Measurements from ENCODE around the gene C11orf71.

C11orf71 gene, protein sequence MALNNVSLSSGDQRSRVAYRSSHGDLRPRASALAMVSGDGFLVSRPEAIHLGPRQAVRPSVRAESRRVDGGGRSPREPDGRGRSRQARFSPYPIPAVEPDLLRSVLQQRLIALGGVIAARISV

DNA sequence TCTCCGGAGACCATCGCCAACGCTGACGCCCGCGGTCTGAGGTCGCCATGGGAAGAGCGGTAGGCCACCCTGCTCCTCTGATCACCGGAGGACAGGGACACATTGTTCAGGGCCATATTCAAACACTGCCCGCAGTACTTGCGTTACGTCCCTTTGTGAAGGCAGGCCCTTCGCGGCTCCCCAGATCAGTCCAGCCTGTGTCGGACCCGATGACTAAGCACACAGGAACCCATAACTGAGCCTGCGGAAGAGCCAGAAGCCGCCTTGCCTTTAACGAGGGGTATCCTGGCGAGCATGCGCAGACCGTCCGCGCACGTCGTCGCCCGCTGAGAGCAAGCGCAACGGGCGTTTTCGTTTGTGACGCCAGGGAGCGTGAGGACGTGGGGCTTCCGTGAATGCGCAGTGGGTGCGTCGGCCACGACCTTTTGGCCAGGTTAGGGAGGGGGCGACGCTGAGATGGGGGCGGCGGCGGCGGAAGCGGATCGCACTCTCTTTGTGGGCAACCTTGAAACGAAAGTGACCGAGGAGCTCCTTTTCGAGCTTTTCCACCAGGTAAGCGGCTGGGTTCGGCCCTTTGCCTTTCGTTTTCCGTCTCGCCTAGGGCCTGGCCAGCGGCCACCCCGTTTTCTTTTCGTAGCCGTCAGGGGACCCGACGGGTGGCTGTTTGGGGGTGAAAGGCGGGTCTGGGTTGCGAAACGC lies at the start of gene C11orf71, which contains the start of gene RBM7:
C11orf71 (minus strand) TSS at position 296 of the 699 bp plus-strand sequence; CDS start at position 116, 180 bp downstream.
RBM7 (plus strand) TSS at position 451 of the 699 bp plus-strand sequence; CDS start at position 457, 6 bp downstream.
- DNase-seq (ENCODE audit: low read depth in 2 of 2) = peak; percentile 95 to 97

DNA sequence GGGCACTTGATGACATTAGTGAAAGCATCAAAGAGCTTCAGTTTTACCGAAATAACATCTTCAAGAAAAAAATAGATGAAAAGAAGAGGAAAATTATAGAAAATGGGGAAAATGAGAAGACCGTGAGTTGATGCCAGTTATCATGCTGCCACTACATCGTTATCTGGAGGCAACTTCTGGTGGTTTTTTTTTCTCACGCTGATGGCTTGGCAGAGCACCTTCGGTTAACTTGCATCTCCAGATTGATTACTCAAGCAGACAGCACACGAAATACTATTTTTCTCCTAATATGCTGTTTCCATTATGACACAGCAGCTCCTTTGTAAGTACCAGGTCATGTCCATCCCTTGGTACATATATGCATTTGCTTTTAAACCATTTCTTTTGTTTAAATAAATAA lies 49.5 kb upstream of the C11orf71 start:
- no peak for DNase-seq (ENCODE audit: low read depth in 2 of 2)

DNA sequence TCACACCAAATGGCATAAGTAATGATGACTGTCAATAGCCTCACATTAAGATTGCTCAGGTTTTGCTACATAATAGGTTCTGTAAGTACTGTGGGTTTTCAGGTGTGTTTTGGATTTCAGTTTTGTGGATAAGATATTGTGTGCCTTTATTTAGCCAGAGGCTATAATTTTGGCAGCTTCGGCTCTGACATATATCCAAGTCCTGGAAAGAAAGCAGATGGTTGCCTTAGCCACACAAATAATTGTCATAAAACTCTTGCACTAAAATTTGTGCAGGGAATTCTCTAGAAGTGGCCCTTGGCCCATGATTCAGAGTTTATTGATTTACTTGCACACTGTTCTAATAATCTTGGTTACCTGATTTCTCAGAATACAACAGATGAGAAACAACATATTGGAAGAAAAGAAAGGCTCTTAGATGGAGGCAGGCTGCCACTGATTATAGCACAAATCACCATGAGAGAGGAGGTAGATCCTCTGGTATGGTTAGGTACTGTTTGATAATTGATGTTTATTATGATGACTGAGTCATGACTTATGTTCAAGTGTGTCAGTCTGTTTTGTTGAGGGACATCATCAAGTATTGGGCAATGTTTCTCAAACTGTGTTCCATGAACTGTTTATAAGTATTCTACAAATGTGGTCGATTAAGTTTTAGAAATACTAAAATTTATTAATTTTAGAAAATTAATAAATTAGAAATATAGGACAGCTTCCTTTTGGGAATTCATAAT lies 48.6 kb upstream of the C11orf71 start:
- no peak for DNase-seq (ENCODE audit: low read depth in 2 of 2)

DNA sequence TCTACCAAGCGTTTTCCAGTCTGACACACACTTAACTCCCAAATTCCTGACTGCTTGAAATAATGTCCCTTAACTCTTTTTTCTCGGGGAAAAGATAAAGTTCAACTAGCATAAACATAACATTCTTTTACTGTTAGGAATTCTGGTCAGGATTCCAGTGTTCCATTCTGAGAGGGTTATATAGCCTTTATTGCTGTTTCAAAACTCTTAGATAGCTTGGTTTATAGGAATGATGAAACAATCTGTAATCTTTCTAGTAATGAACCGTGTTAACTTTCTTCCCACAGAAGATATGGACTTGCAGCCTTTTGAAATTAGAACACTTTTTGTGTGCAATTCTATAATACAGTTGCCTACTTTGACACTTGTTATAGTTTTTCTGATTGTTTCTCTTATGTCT lies 47.6 kb upstream of the C11orf71 start:
- DNase-seq (ENCODE audit: low read depth in 2 of 2) = no peak

DNA sequence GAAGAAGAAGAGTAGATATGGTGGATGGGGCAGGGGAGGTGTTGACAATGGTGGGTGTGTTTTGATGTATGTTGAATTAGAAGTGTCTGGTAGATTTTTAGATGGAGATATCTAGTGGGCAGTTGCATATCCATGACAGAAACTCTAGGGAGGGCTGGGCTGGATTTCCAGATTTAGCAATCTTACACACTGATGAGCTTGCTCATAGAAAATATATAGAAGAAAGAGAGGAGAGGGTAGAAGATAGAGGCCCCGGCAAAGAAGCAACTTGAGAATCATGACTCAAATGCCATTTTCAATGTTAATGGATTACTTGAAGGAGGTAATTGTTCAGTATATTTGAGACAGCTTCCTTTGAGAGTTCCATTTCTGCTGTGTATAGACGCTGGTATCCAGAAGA lies 47.1 kb upstream of the C11orf71 start:
- no peak for DNase-seq (ENCODE audit: low read depth in 2 of 2)

DNA sequence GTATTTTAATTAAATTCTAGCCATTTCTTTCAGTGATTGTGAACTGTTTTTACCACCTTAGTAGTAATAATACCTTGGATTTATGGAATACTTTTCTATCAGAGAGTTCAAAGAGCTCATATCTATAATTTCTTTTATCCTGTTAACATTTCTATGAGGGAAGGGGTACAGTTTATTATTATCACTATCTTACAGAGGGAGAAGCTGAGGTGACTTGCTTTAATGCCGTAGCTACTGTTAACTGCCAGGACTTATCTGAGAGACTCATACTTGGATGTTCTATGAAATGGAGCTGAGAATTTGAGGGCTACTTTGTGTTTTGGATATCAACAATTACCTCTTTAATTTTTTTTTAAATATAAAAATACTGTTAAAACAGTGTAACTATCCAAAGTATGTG lies 42.2 kb upstream of the C11orf71 start:
- DNase-seq (ENCODE audit: low read depth in 2 of 2) = no peak

DNA sequence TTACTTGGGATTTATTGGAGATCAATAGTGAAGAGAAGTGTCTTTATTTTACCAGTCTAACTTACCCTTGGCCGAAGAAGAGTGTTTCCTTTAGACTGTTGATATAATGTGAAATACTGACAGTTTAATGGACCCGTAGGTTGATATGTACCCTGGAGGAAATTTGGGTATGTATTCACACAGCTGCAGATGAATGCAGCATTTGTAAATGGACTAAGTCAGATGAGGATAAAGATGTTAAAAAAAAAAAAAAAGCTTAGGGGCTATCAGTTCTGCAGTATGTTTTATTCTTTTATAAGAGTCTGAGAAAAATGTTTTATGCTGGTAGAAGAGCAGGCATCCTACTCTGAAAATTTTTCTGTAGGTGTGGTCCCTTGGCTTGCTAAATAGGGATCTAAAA lies 41.6 kb upstream of the C11orf71 start:
- no peak for DNase-seq (ENCODE audit: low read depth in 2 of 2)

DNA sequence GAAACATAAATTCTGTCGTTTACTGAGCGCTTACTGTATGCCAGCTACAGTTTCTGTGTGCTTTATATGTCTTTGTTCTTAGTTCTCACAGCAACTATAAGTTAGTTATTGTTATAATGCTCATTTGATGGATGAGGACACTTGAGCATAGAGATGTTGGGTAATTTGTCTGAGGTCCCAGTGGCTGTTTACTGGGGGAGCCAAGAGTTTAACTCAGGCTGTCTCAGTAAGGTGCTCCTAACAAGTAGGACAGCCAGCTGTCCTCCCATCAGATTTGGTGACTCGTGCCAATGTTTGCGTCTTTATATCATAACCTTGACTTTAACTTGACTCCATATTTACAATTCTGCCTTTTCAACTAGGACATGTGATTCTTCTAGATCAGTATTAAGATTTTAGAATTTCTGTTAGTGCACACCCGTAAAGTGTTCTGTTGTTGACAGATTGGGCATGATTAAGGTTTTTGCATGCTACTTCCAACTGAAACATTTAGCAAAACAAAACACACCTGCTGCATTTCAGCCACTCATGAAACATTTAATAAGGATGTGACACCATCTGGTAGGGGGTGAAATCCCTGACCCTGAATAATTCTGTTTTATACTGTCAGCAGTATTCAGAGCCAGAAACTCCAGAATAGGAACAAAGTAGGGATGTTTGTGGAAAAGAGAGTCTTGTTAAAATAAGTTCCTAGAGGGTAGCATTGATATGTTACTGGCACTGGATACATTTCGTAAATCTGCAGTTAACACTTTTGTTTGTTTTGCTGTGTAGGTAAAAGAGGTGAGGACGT lies 40.9 kb upstream of the C11orf71 start:
- DNase-seq (ENCODE audit: low read depth in 2 of 2) = no peak

DNA sequence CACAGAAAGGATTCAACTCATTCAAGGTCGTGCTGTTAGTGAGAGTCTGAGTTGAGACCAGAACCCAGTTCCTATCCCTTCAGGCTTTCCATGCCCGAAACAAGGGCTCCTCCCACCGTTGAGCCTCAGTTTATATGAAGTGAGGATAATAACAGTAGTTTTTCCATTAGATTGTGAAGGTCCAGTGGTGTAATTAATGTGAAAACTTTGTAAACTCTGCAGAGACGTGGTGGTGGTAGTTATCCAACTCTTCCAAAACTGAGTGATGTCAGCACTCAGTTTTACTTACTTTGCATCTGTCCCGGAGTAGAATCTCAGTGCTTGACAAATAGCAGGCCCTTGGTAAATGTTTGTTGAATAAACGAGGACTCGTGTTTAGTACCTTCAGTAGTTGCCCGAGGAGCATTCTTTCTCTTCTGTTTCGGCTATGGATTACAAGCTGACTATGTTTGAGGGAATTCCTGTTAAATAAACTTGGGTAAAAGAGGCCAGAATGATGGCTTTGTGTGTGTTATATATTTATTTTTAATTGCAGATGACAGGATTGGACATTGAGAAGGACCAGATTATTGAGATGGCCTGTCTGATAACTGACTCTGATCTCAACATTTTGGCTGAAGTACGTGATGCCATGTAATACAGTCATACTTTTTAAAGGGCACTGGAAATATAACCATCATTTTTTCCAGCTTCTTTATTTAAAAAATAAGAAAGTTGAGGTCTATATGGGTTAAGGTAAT lies 40.0 kb upstream of the C11orf71 start:
- no peak for DNase-seq (ENCODE audit: low read depth in 2 of 2)

DNA sequence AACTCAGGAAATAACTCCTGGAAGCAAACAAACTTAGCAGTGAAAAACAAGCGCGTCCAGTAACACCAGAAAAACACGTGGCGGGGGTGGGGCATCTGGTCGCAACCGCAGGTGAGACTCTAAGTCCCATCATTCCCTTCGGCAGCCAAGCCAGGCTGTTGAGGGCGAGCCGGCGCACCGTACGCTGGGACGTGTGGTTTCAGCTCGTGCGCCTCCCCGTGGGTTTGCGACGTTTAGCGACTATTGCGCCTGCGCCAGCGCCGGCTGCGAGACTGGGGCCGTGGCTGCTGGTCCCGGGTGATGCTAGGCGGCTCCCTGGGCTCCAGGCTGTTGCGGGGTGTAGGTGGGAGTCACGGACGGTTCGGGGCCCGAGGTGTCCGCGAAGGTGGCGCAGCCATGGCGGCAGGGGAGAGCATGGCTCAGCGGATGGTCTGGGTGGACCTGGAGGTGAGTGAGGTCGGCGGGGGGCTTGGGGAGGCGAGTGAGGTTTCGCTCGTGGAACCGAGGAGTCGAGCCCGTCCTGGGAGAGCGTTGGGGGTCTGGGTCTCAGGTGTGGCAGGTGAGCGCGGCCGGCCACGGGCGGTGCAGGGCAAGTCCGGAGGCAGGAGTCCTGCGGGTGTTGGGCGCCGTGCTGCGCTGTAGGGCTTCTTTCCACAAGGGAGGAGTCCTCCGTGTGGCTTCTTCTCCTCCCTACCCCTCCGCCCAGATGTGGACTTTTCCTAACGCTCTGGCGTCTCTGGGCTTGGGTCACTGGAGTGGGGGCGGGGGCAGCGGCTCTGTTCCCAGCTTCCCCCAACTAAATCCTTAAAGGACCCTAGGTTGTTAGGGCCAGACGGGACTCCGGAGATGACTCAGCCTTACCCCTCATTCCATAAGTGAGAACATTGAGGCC lies 39.2 kb upstream of the C11orf71 start, which contains the start of gene REXO2:
REXO2 (plus strand) TSS at position 239 of the 892 bp plus-strand sequence; CDS start at position 301, 62 bp downstream.
- DNase-seq (ENCODE audit: low read depth in 2 of 2) = peak; percentile 86 to 92

DNA sequence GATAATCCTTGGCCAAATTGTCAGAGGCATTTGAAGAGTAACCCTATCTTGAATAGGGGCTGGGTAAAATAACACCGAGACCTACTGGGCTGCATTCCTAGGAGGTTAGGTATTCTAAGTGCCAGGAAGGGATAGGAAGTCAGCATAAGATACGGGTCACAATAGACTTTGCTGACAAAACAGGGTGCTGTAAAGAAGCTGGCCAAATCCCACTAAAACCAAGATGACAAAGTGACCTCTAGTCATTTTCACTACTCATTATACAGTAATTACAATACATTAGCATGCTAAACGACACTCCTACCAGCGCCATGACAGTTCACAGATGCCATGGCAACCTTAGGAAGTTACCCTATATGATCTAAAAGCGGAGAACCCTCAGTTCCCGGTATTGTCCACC lies 38.0 kb upstream of the C11orf71 start:
- DNase-seq (ENCODE audit: low read depth in 2 of 2) = no peak

DNA sequence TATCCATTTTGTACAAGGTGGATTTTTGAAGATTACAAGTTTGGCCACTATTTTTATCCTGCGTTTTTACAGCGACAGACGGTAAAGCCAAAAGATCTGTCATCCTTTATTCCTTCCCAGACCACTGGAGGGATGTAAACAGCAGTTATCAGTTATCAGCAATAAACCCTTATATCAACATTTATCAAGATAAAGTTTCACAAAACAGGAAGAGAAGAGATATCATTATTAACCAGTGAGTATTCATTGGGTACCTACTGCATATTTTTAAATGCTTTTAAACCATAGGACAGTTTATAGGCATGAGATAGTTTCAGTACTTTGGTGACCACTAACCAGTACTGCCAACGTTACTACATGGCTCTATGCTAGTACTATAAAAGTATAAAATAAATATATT lies 33.1 kb upstream of the C11orf71 start:
- no peak for DNase-seq (ENCODE audit: low read depth in 2 of 2)

DNA sequence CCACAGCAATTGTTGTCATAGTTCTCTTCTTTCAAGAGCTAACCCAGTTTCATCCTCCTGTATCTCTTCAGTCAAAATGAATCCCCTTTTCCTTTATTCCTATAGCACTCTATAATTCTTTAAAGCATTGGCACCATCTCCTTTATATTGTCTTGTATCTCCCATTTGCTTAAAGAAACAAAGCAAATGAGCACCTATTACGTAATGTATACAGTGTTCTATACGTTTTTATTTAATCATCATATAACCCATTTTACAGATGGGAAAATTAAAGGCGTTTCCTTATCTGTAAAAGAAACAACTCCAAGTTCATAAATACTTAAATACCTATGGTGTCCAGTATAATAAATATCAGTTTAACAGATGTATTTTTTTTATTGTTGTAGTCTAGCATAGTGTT lies 32.6 kb upstream of the C11orf71 start:
- no peak for DNase-seq (ENCODE audit: low read depth in 2 of 2)

DNA sequence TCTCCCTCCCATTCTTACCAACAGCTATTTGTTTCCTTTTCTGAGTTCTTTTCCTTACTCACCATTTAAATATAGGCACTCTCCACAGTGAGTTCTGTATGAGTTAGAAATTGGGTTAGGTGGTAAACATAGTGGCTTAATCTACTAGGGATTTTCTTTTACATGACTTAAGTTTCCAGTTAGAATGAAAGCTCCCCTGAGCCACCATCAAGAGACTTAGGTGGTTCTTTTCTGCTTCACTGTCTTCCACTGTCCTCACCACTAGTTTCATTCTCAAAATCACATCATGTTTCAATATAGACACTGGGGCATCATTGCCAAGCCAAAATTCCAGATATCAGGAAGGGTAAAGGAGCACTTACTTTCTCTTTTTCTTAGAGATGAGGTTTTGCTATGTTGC lies 30.0 kb upstream of the C11orf71 start:
- no peak for DNase-seq (ENCODE audit: low read depth in 2 of 2)

DNA sequence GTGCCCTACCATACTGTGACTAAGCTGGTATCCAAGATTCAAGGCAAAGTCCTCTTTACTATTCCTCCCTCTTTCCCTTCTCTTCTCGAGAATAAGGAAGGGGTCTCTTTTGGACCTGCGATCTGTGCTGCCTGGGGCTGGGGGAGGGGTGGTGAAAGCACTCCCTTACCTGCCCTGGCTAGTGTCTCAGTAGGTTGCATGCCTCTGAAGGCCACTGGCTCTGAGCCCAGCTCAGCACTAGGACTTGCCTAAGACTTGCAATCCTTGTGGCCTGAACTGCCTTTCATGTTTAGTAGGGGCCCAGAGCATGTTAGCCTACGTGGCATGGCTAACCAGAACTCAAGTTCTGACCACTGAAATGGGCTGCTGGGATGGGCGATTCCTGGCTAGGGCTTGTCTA lies 26.0 kb upstream of the C11orf71 start:
- no peak for DNase-seq (ENCODE audit: low read depth in 2 of 2)

DNA sequence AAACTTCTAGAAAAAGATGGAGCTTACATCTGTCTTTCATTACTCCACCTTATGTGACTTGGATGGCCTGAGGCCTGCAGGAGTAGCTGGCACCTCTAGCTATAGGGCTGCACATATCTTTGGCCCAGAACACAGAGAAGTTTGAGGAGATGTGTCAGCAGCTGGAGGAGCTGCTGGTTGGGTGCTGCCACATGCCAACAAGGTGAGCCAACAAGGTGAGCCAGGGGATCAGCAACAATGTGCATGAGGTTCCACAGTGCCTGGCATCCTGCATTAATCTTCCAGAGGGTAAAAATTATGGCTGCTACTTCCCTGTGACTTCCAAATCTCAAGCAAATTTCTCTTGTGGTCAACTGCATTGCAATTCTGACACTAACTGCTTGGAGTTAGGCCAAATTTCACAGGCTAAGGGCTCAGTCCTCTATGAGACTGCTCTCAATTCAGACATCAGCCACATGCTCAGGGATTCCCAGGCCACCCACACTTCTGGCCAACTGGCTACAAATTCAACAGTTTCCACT lies 16.2 kb upstream of the C11orf71 start:
- DNase-seq (ENCODE audit: low read depth in 2 of 2) = no peak

DNA sequence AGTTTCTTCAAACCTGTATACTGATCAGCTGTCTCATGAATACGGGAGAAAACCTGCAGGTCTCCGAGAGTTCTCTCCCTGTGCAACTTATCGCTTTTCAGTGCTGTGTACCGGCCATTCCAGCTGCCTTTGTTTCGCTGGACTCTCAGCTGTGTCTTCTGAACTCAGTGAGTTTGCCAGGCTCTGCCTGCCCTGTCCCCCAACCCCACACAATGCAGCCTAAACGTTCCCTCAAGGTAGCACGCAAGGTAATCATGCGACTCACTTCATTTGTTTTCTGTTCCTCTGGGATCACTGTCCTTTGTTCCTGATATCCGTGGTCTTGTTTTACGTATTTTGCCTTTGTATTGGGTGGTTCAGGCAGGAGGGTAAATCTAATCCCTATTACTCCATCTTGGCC lies 13.6 kb upstream of the C11orf71 start:
- no peak for DNase-seq (ENCODE audit: low read depth in 2 of 2)

DNA sequence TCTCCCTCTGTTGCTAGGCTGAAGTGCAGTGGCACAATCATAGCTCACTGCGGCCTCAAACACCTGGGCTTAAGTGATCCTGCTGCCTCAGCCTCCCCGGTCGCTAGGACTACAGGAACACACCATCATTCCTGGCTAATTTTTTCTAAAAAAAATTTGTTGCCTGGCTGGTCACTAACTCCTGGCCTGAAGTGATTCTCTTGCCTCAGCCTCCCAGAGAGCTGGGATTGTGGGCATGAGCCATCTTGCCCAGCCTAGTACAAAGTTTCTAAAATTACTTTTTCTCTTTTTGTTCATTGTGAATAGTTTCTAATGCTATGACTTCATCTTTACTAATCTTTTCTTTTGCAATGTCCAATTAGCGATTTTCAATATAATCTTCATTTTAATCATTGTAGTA lies 12.6 kb upstream of the C11orf71 start:
- no peak for DNase-seq (ENCODE audit: low read depth in 2 of 2)

DNA sequence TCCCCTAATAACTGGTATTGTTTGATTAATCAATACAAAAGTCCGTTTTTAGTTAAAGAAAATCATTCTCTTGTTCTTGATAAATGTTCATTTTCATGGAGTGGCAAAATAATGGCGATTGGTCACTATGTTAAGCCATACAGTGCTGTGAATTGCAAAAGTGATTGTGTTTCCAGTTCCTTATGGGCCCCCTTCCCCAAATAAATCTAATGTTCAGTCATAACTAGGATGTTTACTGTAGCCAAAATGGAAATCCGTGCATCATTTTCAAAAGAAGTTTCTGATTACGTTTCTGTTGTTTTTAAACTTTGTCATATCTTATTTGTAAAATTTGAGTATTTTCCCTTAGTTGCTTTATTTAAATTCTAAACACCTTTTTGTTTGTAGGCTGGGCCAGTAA lies 1.0 kb upstream of the C11orf71 start:
- no peak for DNase-seq (ENCODE audit: low read depth in 2 of 2)

DNA sequence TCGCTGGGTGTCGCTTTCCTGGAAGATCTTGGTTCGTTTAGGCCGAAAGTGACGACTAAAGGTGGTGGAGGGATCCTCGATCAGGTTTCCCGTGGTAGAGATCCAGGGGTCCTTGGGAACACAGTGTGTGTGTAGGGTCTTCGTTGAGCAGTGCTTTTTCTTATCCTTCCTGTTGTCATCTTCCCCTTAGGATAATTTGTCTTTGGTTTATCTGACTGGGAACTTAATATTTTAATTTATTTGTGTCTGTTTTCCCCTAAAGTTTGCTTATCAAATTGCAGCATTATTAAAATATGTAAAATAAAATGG lies 558 bp upstream of the C11orf71 start:
- DNase-seq (ENCODE audit: low read depth in 2 of 2) = no peak
